Astrocyte of the spinal cord (primary cell): Measurements from ENCODE around the gene PDE9A.

Experiments
- DNase-seq: peaks from one replicate; pipeline ENCODE4 v3.0.0; 2011; ENCODE audit warnings: low read depth, low spot score
- H3K4me3 ChIP-seq: 2 replicates; pipeline ENCODE4 v1.5.1; 2011; ENCODE audit warnings: low read depth, mild to moderate bottlenecking, low read length, moderate library complexity
- in situ Hi-C: cut with HindIII; loops from 2 replicates; pipeline ENCODE4 v1.10.0; 2017; ENCODE audit warnings: low sequenced_read_pairs
- TF ChIP-seq, protein P1 (sequence below): IDR thresholded peaks from 2 replicates; pipeline ENCODE4 v1.5.1; 2012; ENCODE audit warnings: low read depth, mild to moderate bottlenecking, low read length, inconsistent platforms

PDE9A gene

DNA sequence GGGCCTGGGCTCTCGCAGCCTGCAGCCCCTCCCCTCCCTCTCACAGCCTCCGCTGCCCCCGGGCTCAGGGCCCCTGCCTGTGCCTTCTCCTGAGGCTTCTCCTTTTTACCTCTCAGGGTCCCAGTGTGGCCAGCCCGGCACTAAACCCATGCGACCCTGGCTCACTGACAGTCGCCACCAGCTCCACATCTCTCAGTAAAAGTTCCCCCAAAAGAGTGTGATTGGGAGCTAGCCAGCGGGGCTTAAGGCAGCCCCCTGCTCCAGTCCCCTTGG, 26.6 kb downstream of the PDE9A start:
- in situ Hi-C loops = no loop called here
- no peak overlapping the region for H3K4me3 ChIP-seq
- TF ChIP-seq, protein P1, sequence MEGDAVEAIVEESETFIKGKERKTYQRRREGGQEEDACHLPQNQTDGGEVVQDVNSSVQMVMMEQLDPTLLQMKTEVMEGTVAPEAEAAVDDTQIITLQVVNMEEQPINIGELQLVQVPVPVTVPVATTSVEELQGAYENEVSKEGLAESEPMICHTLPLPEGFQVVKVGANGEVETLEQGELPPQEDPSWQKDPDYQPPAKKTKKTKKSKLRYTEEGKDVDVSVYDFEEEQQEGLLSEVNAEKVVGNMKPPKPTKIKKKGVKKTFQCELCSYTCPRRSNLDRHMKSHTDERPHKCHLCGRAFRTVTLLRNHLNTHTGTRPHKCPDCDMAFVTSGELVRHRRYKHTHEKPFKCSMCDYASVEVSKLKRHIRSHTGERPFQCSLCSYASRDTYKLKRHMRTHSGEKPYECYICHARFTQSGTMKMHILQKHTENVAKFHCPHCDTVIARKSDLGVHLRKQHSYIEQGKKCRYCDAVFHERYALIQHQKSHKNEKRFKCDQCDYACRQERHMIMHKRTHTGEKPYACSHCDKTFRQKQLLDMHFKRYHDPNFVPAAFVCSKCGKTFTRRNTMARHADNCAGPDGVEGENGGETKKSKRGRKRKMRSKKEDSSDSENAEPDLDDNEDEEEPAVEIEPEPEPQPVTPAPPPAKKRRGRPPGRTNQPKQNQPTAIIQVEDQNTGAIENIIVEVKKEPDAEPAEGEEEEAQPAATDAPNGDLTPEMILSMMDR = no peak
- no peak for DNase-seq

DNA sequence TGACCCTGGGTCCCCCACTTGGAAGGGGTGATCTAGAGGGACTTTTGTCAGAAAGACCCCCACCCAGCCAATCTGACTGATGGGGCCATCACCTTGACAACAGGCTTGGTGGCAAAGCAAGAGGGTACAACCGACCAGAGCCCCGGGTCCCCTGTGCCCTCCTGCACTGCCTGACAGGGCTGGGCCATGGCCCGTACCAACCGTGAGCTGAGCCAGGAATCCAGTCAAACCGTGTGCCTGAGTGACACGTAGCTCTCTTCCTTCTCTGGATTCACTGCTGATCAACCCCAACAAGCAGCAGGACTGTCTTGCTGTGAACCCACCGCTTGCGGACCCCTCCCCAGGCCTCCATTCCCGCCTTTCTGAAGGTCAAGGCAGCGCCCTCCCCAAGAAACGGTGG, 27.0 kb downstream of the PDE9A start:
- no peak overlapping the region for H3K4me3 ChIP-seq
- no peak for DNase-seq
- in situ Hi-C loops = no loop called here
- TF ChIP-seq, protein P1 = no peak

DNA sequence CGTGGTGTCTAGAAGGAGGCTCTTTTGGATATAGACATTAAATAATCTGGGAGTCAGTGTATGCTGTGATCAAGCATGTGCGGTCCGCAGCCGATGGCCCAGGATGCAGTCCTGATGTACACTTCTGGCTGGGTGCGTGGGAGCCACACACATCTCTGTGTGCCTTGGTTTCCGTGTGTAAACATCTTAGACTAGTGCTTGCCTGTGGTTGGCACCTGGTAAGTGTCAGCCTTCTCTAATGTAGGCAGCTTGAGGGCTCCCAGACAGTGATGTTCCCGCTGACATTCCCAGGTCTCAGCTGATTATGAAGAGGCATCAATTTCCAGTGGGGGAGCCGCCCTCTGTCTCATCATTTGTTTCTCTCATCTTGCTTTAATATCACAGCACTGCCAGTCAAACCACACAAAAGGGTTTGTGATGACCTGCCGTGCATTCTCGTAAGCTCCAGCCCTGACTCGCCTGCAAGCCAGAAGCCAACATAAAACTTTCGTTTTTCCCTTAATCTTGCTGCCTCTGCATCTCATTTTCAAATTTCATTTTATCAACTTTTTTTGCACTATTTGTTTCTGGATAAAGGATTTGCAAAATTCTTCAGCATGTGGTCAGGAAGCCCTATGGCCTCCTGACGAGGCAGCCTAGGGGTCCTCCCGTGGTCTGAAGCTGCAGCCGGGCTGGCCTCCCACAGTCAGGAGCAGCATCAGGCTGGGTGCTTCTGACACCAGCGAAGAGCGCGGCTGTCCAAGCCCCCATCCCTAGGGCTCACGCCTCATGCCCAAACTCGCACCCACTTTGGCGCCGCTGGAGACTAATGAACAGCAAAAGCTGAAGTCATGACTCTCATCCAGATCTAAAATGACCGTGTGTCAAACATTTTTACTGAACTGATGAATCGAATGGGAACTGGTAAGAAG, 28.1 kb downstream of the PDE9A start:
- in situ Hi-C loops = no loop called here
- DNase-seq = no peak
- TF ChIP-seq, protein P1 = no peak
- H3K4me3 ChIP-seq = no peak overlapping the region

DNA sequence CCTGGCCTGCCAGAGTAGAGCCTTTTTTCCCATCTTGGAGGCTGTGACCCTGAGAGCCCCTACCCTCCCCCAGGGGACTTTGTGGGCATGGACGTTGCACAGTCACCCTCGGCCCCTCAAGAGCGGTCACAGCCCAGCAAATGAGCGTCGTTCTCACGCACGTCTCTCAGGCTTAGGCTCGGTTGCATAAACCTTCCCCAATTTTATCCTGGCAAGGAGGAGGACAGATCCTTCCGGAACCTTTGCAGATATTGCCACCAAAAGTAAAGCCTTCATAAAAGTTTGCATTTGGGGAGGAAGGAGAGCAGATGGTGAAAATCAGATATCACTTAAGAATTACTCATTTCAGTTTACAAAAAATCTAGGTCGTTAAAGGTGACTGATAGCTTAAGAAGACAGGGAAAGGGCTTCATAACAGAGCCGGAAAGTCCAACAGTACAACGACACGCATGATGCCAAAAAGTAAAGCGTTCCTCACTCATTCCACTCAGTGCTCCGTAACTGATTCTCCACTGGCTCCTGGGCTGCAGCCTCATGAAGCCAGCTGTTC, 29.3 kb downstream of the PDE9A start:
- TF ChIP-seq, protein P1 = no peak
- H3K4me3 ChIP-seq = no peak overlapping the region
- in situ Hi-C loops = no loop called here
- DNase-seq = no peak

DNA sequence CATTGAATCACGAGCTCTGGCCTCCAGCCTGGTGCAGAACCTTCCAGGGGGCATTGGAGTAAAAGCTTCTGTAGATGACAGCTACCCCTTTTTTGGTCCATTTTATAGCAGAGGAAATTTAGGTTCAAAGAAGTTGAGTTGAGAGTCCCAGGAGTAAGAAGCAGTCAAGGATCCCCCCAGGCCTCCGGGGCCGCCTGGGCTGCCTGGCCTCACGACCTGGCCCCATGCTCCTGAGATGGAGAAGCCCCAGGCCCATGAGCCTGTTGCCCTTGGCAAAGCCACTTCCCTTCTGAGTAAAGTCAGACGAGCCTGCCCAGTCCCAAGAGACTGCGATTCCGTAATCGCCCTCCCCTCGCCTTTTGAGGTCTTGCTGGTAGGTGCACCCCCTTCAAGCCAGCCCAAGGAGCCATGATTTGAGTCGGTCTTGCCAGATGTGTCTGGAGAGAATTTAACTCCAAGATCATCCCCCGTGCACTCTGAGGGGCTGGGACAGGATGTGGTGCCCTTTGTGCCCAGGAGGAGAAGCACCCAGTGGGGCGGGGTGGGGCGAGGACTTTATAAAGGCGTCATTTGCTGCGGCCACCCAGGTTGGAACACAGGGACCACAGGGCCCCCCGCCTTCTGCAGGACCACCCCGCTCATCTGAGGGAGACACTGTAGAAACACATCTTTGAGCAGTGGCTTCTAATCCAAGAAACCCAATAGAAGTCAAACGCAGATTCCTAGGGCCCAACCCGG, 30.1 kb downstream of the PDE9A start:
- in situ Hi-C loops = no loop called here
- H3K4me3 ChIP-seq = no peak overlapping the region
- TF ChIP-seq, protein P1 = no peak
- DNase-seq = no peak

DNA sequence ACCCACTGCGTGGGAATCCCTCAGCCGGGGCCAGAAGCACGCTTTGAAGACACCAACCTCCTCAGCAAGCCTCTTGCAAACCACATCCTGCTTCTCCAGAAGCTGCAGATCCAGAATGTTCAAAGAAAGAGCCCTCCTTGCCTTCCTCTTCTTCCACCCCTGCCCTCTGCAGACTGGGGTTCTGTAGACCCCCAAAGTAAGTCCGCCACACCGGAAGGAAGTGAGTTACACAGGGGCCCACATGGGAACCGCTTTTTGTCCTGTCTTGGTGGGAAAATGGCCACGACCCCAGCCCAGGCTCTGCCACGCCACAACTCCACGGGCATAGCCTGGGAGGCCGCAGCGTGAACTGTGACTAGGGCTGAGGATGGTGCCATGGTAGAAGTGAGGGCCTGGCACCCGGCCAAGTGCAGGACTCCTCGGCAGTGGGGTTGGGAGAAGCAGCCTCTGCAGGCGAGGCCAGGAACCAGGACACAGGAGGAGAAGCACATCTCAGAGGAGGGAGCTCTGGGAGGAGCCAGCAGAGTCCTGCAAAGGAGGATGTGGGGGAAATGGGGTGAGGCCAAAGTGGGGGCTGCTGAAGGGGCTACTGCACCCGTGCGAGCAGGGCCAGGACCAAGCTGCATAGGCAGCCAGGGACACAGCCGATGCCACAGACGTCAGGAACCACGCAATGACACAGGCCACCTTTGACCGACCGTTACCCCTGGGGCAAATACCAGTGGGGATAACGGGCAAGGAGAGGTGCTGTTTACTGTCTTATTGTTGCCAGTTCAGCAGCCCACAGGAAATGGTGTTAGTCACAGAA, 30.9 kb downstream of the PDE9A start:
- TF ChIP-seq, protein P1 = no peak
- no peak overlapping the region for H3K4me3 ChIP-seq
- in situ Hi-C loops = no loop called here
- no peak for DNase-seq
